Measurements from ENCODE around the gene CEMIP.

GRCh38 chr15:80769153-80769828 lies 9.9 kb upstream of the CEMIP start:
- no peak for TF ChIP-seq CTCF (IDR thresholded peaks at IDR 0.05)
- no peak for TF ChIP-seq POLR2A (IDR thresholded peaks at IDR 0.05)
